Fibroblast of the aortic adventitia (primary cell): ENCODE data around the gene LDLRAD2. TPM values are rescaled to one million over a fixed set of nuclear protein-coding genes. Genes with fewer than 3 reads are reported as not detected.

Experiments used
- DNase-seq: peaks from one replicate; pipeline ENCODE4 v3.0.0-alpha.2; 2010; ENCODE audit warnings: low read depth
- H3K4me3 ChIP-seq: 2 replicates; pipeline ENCODE4 v1.5.1; 2011; ENCODE audit warnings: low read depth, mild to moderate bottlenecking, control low read depth, low read length, moderate library complexity
- CTCF ChIP-seq: IDR thresholded peaks from 2 replicates; pipeline ENCODE4 v1.5.1; 2011; ENCODE audit warnings: mild to moderate bottlenecking, low read length, control low read depth, inconsistent platforms; ENCODE audit not compliant: insufficient read depth
- total RNA-seq: library from RNA; depleted of rRNA; stranded (reverse); fragments of >200 nt; gene quantifications from 2 replicates; pipeline ENCODE4 v1.2.3, GENCODE V29; 2012; ENCODE audit warnings: low replicate concordance

Gene LDLRAD2
- total RNA-seq, 1 donor = 0.09 TPM

- DNase-seq = no peak
- TF ChIP-seq CTCF = no peak
- H3K4me3 ChIP-seq = no peak overlapping the region
These were observed 45.2 kb downstream of the LDLRAD2 start for GRCh38 chr1:21857142-21857839.

GRCh38 chr1:21857840-21858670, 46.0 kb downstream of the LDLRAD2 start:
- no peak for DNase-seq
- no peak for TF ChIP-seq CTCF
- no peak overlapping the region for H3K4me3 ChIP-seq

- TF ChIP-seq CTCF = no peak
- DNase-seq = no peak
- no peak overlapping the region for H3K4me3 ChIP-seq
These were observed 47.7 kb downstream of the LDLRAD2 start for GRCh38 chr1:21859669-21860179.

- no peak for DNase-seq
- no peak for TF ChIP-seq CTCF
These were observed 48.9 kb downstream of the LDLRAD2 start for GRCh38 chr1:21860971-21861370.

GRCh38 chr1:21861602-21862429, 49.8 kb downstream of the LDLRAD2 start:
- no peak for TF ChIP-seq CTCF
- DNase-seq = peak; percentile 56
- H3K4me3 ChIP-seq = no peak overlapping the region

More at GRCh38 chr1:21860971-21861370, 48.9 kb downstream of the LDLRAD2 start:
- no peak overlapping the region for H3K4me3 ChIP-seq

- TF ChIP-seq CTCF = no peak
- no peak overlapping the region for H3K4me3 ChIP-seq
- DNase-seq = no peak
These were observed 51.9 kb downstream of the LDLRAD2 start for GRCh38 chr1:21863981-21864380.
